Measurements from ENCODE around the gene BMP2K. TPM values are rescaled to one million over a fixed set of nuclear protein-coding genes. Genes with fewer than 3 reads are reported as not detected.

BMP2K gene
- total and polyA plus RNA-seq, 8 donors: 4.8 to 27.3 (median 6.0) TPM

GRCh38 chr4:78756137-78756536, 20.0 kb upstream of the BMP2K start:
- FAIRE-seq (no peak), DNase-seq (no peak), ATAC-seq (no peak)
- Histone ChIP-seq H3K9me3 (no peaks in the 10 kb centered on the region), H3K27ac (no peak overlapping the region), H3K36me3 (no peaks in the 10 kb centered on the region), H3K4me1 (no peaks in the 10 kb centered on the region), H3K27me3 (no peaks in the 10 kb centered on the region), H3K4me3 (no peak overlapping the region)
- TF ChIP-seq CTCF (IDR thresholded peaks at IDR 0.05): no peak
- 87 to 96% methylated on average over 3 of the region's 3 CpGs for WGBS, 2 donors
- intact Hi-C loops (cut with DNase I): no loop called here

- DNase-seq: no peak
- TF ChIP-seq CTCF (IDR thresholded peaks at IDR 0.05): no peak
- no peaks in the 10 kb centered on the region for H3K36me3 ChIP-seq
- 82 to 94% methylated on average over 1 of the region's 1 CpG for WGBS, 2 donors
- ATAC-seq: no peak
- no peak overlapping the region for H3K27ac ChIP-seq
- H3K27me3 ChIP-seq: no peaks in the 10 kb centered on the region
- H3K4me1 ChIP-seq: no peaks in the 10 kb centered on the region
- H3K9me3 ChIP-seq: no peaks in the 10 kb centered on the region
- H3K4me3 ChIP-seq: no peak overlapping the region
- FAIRE-seq: no peak
- intact Hi-C loops (cut with DNase I): no loop called here
Measured at GRCh38 chr4:78756776-78757175, 19.4 kb upstream of the BMP2K start.

- Histone ChIP-seq H3K36me3 (no peaks in the 10 kb centered on the region), H3K27me3 (no peaks in the 10 kb centered on the region), H3K4me3 (no peak overlapping the region), H3K27ac (no peak overlapping the region), H3K4me1 (no peaks in the 10 kb centered on the region), H3K9me3 (no peaks in the 10 kb centered on the region)
- 71 to 78% methylated on average over 1 of the region's 1 CpG for WGBS, 2 donors
- no peak for DNase-seq
- FAIRE-seq: no peak
- no peak for ATAC-seq
- no peak for TF ChIP-seq CTCF (IDR thresholded peaks at IDR 0.05)
- intact Hi-C loops (cut with DNase I): no loop called here
Measured at GRCh38 chr4:78757574-78757973, 18.6 kb upstream of the BMP2K start.

- Histone ChIP-seq H3K36me3 (no peaks in the 10 kb centered on the region), H3K27me3 (no peaks in the 10 kb centered on the region), H3K4me3 (no peak overlapping the region), H3K9me3 (no peaks in the 10 kb centered on the region), H3K4me1 (no peaks in the 10 kb centered on the region), H3K27ac (no peak overlapping the region)
- FAIRE-seq: no peak
- intact Hi-C loops (cut with DNase I): no loop called here
- no peak for ATAC-seq
- TF ChIP-seq CTCF (IDR thresholded peaks at IDR 0.05): no peak
- 81 to 94% methylated on average over 1 of the region's 1 CpG for WGBS, 2 donors
- DNase-seq: no peak
Measured at GRCh38 chr4:78758085-78758484, 18.1 kb upstream of the BMP2K start.

GRCh38 chr4:78762529-78762928, 13.6 kb upstream of the BMP2K start:
- ATAC-seq: no peak

More at GRCh38 chr4:78762529-78762928, 13.6 kb upstream of the BMP2K start:
- DNase-seq: no peak
- no peaks in the 10 kb centered on the region for H3K9me3 ChIP-seq
- intact Hi-C loops (cut with DNase I): no loop called here
- no peak overlapping the region for H3K27ac ChIP-seq
- no peak for TF ChIP-seq CTCF (IDR thresholded peaks at IDR 0.05)
- H3K36me3 ChIP-seq: no peaks in the 10 kb centered on the region
- no peak for FAIRE-seq
- 75 to 84% methylated on average over 2 of the region's 2 CpGs for WGBS, 2 donors
- no peak overlapping the region for H3K4me3 ChIP-seq
- H3K4me1 ChIP-seq: no peaks in the 10 kb centered on the region
- H3K27me3 ChIP-seq: no peaks in the 10 kb centered on the region
